IPS-NIHi11 (cell line): ENCODE data around the gene MORN3.
A peak's percentile ranks its signal among the peaks of the same experiment; 100 is the strongest.
"Not testable (repeated sequence)": the region's sequence is repeated elsewhere in the genome, so short reads cannot be mapped to it uniquely, and the experiment has no call there.

Source experiments
- DNase-seq: peaks from one replicate; pipeline ENCODE4 v3.0.0; 2012; ENCODE audit warnings: mixed read lengths, low spot score

Gene MORN3

GRCh38 chr12:121689430-121689829, 20.0 kb upstream of the MORN3 start:
- no peak for DNase-seq

DNA sequence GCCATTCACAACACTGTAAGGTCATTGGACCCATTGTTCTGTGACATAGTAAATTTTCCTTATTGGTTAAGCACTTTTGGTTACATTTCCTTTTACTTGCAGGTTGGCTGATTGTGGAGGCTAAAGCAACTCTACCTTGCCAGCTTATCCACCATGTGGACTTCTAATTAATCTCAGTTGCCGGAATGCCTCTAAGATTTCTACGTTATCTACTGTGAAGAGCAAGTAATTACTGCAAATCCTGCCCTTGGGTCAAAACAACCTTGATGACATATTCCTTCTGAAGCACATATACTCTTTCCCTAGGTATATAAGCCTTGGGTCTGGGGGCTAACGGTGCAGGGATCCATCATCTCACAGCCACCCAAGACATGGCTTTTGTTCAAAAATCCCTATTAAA, 19.5 kb upstream of the MORN3 start:
- DNase-seq: no peak

DNA sequence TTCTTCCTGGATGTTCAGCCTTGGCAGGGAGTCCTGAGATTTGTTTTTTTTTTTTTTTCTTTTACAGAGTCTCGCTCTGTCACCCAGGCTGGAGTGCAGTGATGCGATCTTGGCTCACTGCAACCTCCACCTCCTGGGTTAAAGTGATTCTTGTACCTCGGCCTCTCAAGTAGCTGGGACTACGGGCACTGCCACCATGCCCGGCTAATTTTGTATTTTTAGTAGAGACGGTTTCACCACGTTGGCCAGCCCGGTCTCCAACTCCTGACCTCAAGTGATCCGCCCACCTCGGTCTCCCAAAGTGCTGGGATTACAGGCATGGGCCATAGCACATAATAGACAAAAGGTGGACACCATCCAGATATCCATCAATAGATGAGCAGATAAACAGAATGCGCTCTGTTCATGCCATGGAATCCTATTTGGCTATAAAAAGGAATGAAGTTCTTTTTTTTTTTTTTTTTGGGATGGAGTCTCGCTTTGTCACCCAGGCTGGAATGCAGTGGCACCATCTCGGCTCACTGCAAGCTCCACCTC, 10.3 kb upstream of the MORN3 start:
- not testable (repeated sequence) for DNase-seq

GRCh38 chr12:121678716-121679300, 9.4 kb upstream of the MORN3 start:
- DNase-seq: no peak

- DNase-seq: no peak
These were observed 8.9 kb upstream of the MORN3 start for GRCh38 chr12:121678305-121678704.

DNA sequence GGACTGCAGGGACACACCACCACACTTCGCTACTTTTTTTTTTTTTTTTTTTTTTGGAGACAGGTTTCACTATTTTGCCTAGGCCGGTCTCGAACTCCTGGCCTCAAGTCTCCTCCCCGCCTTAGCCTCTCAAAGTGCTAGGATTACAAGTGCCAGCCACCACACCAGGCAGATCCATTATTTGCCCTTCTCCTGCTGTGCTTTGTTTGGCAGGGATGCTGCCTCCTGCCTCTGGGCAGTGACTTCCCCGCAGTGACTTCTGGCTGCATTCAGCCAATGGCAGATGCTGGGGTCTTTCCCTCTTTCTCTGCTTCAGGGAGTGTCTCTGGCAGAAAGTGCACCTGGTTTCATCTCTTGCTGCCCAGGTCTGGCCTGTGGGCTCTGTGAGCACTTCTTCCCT, 6.7 kb upstream of the MORN3 start:
- no peak for DNase-seq

GRCh38 chr12:121673013-121673511, 3.6 kb upstream of the MORN3 start:
- DNase-seq: no peak

DNA sequence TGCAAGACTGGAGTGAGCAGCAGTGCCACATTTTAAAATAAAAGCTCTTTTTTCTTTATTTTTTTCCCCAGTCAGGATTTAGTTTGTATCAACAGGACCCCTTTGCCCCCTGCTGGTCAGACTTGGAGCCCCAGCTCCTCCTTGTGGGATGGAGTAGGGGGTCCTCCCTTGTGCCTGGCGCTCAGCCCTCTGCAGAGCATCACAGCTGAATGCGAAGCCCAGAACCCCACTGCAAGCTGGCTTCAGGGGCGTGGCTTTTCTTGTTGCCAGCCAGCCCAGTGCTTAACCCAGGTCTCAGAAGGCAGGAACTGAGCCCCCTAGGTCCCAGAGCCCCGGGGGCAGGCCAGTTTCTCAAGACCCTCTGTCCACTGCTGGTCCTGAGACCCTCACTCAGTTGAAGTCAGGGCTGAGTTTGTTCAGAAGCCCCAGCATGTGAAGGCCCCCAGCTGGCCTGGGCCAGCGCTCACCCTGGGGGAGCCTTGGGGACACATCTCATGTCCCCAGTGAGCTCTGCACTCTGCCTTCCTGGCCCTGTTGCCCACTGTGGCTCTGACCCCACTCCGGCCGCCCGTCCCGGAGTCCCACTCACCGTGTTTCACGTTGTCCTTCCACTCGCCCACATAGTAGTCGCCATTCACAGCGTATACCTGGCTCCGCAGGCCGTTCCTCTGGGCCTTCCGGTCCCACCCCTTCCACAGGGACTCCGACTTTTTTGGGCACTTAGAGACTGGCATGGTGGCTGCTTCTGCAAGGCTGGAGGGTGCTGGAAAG, 519 bp downstream of the MORN3 start:
- peak; percentile 53 for DNase-seq

GRCh38 chr12:121666829-121667228, 2.6 kb downstream of the MORN3 start:
- not testable (repeated sequence) for DNase-seq

DNA sequence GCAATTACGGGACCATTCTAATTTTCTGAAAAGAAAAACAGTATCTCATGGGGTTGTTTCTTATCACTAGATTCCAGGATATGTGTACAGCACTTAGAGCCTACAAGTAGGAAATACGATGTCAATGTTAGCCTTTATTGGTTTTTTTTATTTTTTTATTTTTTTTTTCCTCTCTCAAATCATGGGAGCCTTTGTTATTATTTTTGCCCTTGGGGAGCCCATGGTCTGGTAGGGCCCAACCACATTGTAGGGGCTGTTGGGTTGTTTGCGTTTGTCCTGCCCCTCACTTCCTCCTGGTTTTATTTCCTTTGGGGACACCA, 5.9 kb downstream of the MORN3 start:
- DNase-seq: no peak

- DNase-seq: not testable (repeated sequence)
These were observed 7.9 kb downstream of the MORN3 start for GRCh38 chr12:121661353-121662105.

GRCh38 chr12:121657305-121658008, 12.0 kb downstream of the MORN3 start:
- no peak for DNase-seq

DNA sequence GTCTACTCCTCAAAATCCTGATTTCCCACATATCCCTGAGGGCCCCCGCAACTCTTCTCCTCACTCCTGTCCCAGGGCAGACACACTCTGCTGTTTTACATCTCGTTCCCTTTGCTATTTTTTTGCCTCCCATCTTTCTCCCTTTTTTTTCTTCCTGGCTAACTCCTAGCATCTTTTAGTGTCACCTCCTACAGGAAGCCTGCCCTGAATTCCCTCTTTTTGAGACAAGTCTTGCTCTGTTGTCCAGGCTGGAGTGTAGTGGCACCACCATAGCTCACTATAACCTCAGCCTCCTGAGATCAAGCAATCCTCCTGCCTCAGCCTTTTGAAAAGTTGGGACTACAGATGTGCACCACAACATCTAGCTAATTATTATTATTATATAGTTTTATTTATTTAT, 13.3 kb downstream of the MORN3 start:
- no peak for DNase-seq

GRCh38 chr12:121653999-121654398, 15.5 kb downstream of the MORN3 start:
- no peak for DNase-seq

GRCh38 chr12:121652767-121653497, 16.5 kb downstream of the MORN3 start:
- DNase-seq: no peak

DNA sequence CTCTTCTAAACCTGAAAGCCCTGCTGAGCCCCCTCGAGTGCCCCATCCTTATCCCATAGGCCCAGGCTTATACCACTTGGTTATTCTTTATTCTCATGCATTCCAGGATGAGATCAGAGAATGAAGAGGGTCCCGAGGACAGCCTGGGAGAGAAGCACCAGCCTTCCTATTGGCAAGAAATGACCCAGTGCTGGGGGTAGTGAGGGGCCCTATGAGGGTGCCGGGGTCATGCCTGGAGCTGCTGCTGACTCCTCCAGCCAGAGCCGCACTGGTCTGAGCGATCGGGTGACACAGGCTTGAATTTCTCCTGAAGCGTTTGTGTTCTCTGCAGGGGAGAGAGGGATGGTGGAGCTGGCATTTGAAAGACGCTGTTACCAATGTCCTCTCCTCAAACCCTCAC, 18.1 kb downstream of the MORN3 start:
- no peak for DNase-seq

DNA sequence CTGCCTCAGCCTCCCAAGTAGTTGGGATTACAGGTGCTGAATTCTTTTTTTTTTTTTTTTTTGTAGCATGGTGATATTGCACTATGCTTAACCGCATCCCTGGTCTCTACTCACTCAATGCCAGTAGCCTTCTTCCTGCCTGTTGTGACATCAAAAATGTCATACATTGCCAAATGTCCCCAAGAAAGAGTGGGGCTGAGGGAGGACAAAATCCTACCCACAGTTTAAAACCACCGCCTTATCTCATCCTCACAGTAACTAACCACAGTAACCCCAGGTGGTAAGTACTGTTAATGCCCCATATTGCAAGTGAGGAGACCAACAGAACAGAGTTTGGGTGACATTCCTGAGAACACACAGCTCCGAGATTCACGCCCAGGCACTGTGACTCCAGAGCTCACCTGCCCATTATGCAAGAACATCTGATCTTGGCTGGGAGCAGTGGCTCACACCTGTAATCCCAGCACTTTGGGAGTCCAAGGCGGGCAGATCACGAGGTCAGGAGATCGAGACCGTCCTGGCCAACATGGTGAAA, 19.6 kb downstream of the MORN3 start:
- DNase-seq: no peak

GRCh38 chr12:121649322-121649721, 20.1 kb downstream of the MORN3 start:
- DNase-seq: no peak

- no peak for DNase-seq
These were observed 20.9 kb downstream of the MORN3 start for GRCh38 chr12:121648458-121649028.

- DNase-seq: no peak
These were observed 28.2 kb downstream of the MORN3 start for GRCh38 chr12:121641343-121641630.
